Loucy (cell line): ENCODE measurements around the gene NHSL2.

Experiments used
- H2AFZ ChIP-seq: fragments of 200-600 bp; sonication (generic); 2 replicates; pipeline ENCODE4 v1.6.0; 2016; ENCODE audit warnings: antibody characterized with exemption, mild to moderate bottlenecking, low read length, moderate library complexity
- H3F3A ChIP-seq: fragments of 200-600 bp; 2 replicates; pipeline ENCODE4 v1.6.0; 2016; ENCODE audit warnings: antibody characterized with exemption, low read depth, mild to moderate bottlenecking
- H3K27me3 ChIP-seq: fragments of 200-600 bp; sonication (generic); 2 replicates; pipeline ENCODE4 v1.6.1; 2014; ENCODE audit warnings: low read length, mild to moderate bottlenecking; ENCODE audit not compliant: insufficient read depth, poor library complexity, severe bottlenecking
- H3K36me3 ChIP-seq: fragments of 200-600 bp; sonication (generic); 2 replicates; pipeline ENCODE4 v1.6.1; 2016; ENCODE audit warnings: low read length; ENCODE audit not compliant: insufficient read depth
- H3K4me1 ChIP-seq: fragments of 200-600 bp; sonication (generic); 2 replicates; pipeline ENCODE4 v1.5.1; 2014; ENCODE audit warnings: low read length, mild to moderate bottlenecking; ENCODE audit not compliant: insufficient read depth, poor library complexity, severe bottlenecking
- H3K4me2 ChIP-seq: fragments of 200-600 bp; sonication (generic); 2 replicates; pipeline ENCODE4 v1.6.0; 2014; ENCODE audit warnings: antibody characterized with exemption, low read length, low read depth, mild to moderate bottlenecking; ENCODE audit not compliant: poor library complexity, severe bottlenecking
- H3K4me3 ChIP-seq: fragments of 200-600 bp; sonication (generic); 2 replicates; pipeline ENCODE4 v1.5.1; 2014; ENCODE audit warnings: low read length, mild to moderate bottlenecking, mixed read lengths; ENCODE audit not compliant: poor library complexity, severe bottlenecking
- H3K79me2 ChIP-seq: fragments of 200-600 bp; sonication (generic); 2 replicates; pipeline ENCODE4 v1.6.1; 2014; ENCODE audit warnings: low read length; ENCODE audit not compliant: insufficient read depth
- H3K9ac ChIP-seq: fragments of 200-600 bp; sonication (generic); 2 replicates; pipeline ENCODE4 v1.6.0; 2014; ENCODE audit warnings: mild to moderate bottlenecking, low read depth, low read length, moderate library complexity; ENCODE audit not compliant: poor library complexity, severe bottlenecking
- H3K9me2 ChIP-seq: fragments of 200-600 bp; sonication (generic); replicated peaks from 2 replicates; pipeline ENCODE4 v1.6.1; 2016; ENCODE audit warnings: low read depth, low read length, mixed read lengths
- H3K9me3 ChIP-seq: fragments of 200-600 bp; sonication (generic); 2 replicates; pipeline ENCODE4 v1.6.1; 2014; ENCODE audit warnings: mild to moderate bottlenecking, antibody characterized with exemption, low read length, low read depth; ENCODE audit not compliant: insufficient read depth
- H4K20me1 ChIP-seq: fragments of 200-600 bp; sonication (generic); 2 replicates; pipeline ENCODE4 v1.6.0; 2014; ENCODE audit warnings: antibody characterized with exemption, low read length, mild to moderate bottlenecking; ENCODE audit not compliant: insufficient read depth, poor library complexity, severe bottlenecking
- CTCF ChIP-seq: fragments of 200-600 bp; sonication (generic); conservative IDR thresholded peaks from 2 replicates; pipeline ENCODE4 v1.5.1; 2014; ENCODE audit warnings: mild to moderate bottlenecking, antibody characterized with exemption, low read length
- EZH2phosphoT487 ChIP-seq: fragments of 200-600 bp; IDR thresholded peaks from 2 replicates; pipeline ENCODE4 v1.6.1; 2018; ENCODE audit warnings: antibody characterized with exemption, mild to moderate bottlenecking, moderate library complexity, borderline replicate concordance

Gene NHSL2

DNA sequence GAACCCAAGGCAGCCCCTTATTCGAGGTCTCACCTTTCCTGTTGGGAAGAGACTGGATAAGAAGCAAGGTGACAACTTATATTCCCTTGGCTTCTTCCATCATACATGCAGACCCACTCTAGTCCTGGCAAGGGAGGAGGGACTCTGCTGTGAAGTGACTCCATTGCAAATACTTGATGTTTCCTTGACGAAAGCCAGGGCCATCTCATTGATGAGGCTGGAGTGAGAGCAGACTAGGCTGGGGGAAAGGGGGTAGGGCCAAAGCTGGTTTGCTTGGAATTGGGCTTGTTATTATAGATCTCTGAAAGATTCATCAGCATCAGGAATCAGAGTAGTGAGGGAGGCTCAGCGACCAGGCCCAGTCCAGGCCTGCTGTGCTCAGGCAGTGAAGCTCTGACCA is 2.3 kb upstream of the NHSL2 start:
- no peak for TF ChIP-seq EZH2phosphoT487
- Histone ChIP-seq H3F3A (no peaks in the 10 kb centered on the region), H3K36me3 (no peaks in the 10 kb centered on the region), H3K9ac (no peak overlapping the region), H3K4me1 (no peaks in the 10 kb centered on the region), H2AFZ (no peak overlapping the region), H3K9me2 (no peaks in the 10 kb centered on the region), H4K20me1 (no peaks in the 10 kb centered on the region), H3K9me3 (no peaks in the 10 kb centered on the region), H3K79me2 (no peaks in the 10 kb centered on the region), H3K27me3 (no peaks in the 10 kb centered on the region), H3K4me2 (no peak overlapping the region), H3K4me3 (no peak overlapping the region)

DNA sequence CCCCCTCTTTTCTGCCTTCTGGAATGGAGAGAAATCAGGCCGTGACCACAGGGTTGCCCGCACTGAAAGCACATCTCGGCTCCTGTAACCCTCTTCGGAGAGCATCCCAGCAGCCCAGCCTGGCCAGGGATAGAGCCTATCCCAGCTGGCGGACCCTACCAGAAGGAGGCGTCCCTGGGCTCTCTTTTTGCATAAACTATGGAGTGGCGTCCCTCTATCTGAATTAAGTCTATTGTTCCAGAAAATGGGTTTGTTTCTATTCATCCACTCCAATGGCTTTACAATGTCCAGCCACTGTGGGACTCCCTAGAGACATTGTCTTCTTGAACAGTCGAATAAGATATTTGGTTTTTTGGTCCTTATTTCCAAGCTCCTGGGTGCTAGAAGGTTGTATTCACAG is 689 bp upstream of the NHSL2 start:
- H3K79me2 ChIP-seq: no peaks in the 10 kb centered on the region
- H3K36me3 ChIP-seq: no peaks in the 10 kb centered on the region
- H3K27me3 ChIP-seq: no peaks in the 10 kb centered on the region
- no peaks in the 10 kb centered on the region for H3F3A ChIP-seq
- no peak overlapping the region for H3K4me2 ChIP-seq
- no peak overlapping the region for H3K4me3 ChIP-seq
- no peak overlapping the region for H2AFZ ChIP-seq
- H3K9me2 ChIP-seq: no peaks in the 10 kb centered on the region
- no peaks in the 10 kb centered on the region for H4K20me1 ChIP-seq
- no peaks in the 10 kb centered on the region for H3K9me3 ChIP-seq
- TF ChIP-seq CTCF: no peak
- no peak for TF ChIP-seq EZH2phosphoT487
- no peak overlapping the region for H3K9ac ChIP-seq
- no peaks in the 10 kb centered on the region for H3K4me1 ChIP-seq

DNA sequence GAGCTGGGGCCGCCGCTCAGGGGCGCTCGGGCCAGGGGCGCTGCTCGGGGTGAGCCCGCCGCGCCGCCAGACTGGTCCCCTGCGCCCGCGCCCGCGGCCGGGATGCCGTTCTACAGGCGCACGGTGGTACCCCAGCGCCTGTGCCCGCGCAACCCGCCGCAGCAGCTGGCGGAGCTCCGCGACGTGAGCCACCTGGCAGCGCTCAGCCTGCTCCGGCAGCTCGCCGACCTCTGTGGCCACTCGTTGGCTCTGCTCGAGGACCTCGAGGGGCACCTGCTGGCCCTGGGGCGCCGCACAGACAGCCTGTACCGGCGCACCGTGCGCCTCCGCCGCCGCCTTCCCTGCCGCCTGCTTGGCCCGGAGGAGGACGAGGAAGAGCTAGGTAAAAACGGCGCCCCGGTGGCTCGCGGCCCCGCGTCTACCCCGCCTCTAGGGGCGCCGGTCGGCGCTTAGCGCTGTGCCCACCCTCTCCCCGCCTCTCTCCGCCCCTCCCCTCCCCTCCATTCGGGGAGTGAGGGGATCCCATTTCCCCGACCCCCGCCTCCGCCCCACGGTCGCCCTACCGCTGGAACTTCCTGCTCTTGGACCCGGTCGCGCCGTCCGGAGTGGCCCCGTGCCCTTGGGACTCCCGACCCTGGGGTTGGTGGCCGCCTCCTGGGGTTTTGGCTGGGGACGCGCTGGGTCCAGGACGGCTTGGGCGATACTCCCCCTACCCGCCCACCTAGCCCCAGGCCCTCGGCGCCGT is 513 bp downstream of the NHSL2 start:
- Histone ChIP-seq H2AFZ (no peak overlapping the region), H3K9me2 (no peaks in the 10 kb centered on the region), H3K27me3 (no peaks in the 10 kb centered on the region), H3F3A (no peaks in the 10 kb centered on the region), H3K9ac (no peak overlapping the region), H3K36me3 (no peaks in the 10 kb centered on the region), H3K4me1 (no peaks in the 10 kb centered on the region), H4K20me1 (no peaks in the 10 kb centered on the region), H3K4me2 (no peak overlapping the region), H3K4me3 (no peak overlapping the region), H3K79me2 (no peaks in the 10 kb centered on the region), H3K9me3 (no peaks in the 10 kb centered on the region)
- TF ChIP-seq CTCF (no peak), EZH2phosphoT487 (no peak)

- no peaks in the 10 kb centered on the region for H3K27me3 ChIP-seq
- no peaks in the 10 kb centered on the region for H4K20me1 ChIP-seq
- H3K36me3 ChIP-seq: no peaks in the 10 kb centered on the region
- no peaks in the 10 kb centered on the region for H3K4me1 ChIP-seq
- H3K9me2 ChIP-seq: no peaks in the 10 kb centered on the region
- no peak overlapping the region for H2AFZ ChIP-seq
- TF ChIP-seq CTCF (no peak), EZH2phosphoT487 (no peak)
- no peaks in the 10 kb centered on the region for H3F3A ChIP-seq
- no peak overlapping the region for H3K4me3 ChIP-seq
- H3K4me2 ChIP-seq: no peak overlapping the region
- H3K9me3 ChIP-seq: no peaks in the 10 kb centered on the region
- H3K79me2 ChIP-seq: no peaks in the 10 kb centered on the region
- no peak overlapping the region for H3K9ac ChIP-seq
These were observed 1.0 kb downstream of the NHSL2 start for GRCh38 chrX:71911731-71912050.
